ENCODE measurements around the gene CDC42EP4. TPM values are rescaled to one million over a fixed set of nuclear protein-coding genes. Genes with fewer than 3 reads are reported as not detected.

Gene CDC42EP4
- total RNA-seq, 4 donors from 2014 or later = 93.3 to 121 (median 117) TPM

DNA sequence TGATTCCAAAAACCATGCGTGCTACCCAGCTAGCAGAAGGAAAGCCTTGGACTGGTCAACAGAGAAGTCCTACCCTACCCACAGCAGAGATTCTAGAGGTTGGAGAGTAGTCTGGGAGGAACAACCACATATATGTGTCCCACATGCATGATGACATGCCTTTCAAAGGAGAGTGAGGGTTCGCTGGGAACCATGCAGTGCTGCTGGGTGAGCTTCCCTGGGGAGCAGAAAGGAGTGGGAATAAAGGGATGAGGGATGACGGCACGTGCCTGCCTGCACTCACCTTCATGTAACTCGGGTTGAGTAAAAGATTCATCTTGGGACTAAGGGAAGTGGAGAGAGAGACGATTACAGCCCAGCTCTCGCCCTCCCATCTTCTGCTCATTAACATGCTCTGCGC lies 59.9 kb downstream of the CDC42EP4 start:
- no peak for DNase-seq (ENCODE audit: low spot score in 2 of 2)
- H3K27ac ChIP-seq = no peak overlapping the region
- peaks cover 0 to 25% (median 0%) of the 10 kb centered on the region in 3 donors for H3K36me3 ChIP-seq
- WGBS, 2 donors = 72 to 75% methylated on average over 8 of the region's 8 CpGs
- no peak overlapping the region for H3K4me3 ChIP-seq
- no peaks in the 10 kb centered on the region for H3K9me3 ChIP-seq
- H3K27me3 ChIP-seq = no peaks in the 10 kb centered on the region
- peaks cover 0 to 10% (median 0%) of the 10 kb centered on the region in 4 donors for H3K4me1 ChIP-seq
- TF ChIP-seq EP300 (IDR thresholded peaks at IDR 0.05) (no peak), POLR2A (IDR thresholded peaks at IDR 0.05) (no peak)

DNA sequence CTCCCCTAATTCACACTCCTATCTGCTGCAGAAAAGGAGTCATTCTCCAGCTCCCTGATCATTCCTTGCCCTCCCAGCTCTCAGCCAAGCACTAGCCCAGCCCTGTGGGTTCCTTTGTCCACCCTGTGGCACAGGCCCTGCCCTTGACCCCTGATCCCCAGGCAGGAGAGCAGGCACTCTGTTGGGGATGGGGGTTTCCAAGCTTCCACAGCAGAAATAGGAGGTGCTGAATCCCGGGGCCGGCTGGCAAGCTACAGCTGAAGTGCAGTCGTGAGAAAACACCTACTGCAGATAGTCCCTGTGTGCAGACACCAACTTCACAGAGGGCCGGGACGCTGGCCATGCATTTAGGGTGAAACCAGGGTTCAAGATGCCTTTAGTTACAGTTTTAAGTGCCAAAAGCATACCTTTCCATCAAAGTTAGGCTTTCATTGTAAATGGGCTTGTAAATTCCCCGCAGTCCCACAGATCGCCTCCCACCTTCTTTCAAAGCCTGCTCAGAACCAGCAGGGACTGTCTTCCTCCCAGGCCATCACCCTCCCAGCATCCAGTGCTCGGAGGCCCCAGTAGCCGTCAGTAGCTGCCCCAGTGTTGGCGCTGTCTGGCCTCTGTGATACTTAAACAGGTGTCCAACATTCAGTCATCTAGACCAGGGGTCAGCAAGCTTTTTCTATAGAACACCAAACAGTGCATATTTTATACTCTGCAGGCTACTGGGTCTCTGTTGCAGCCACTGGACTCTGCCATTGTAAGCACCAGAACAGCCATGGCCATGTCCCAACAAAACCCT lies 60.8 kb downstream of the CDC42EP4 start:
- Histone ChIP-seq H3K4me3 (no peak overlapping the region), H3K4me1 (peaks cover 0 to 7% (median 0%) of the 10 kb centered on the region in 4 donors), H3K27ac (no peak overlapping the region), H3K27me3 (no peaks in the 10 kb centered on the region), H3K9me3 (no peaks in the 10 kb centered on the region), H3K36me3 (peaks cover 0 to 33% (median 0%) of the 10 kb centered on the region in 3 donors)
- DNase-seq (ENCODE audit: low spot score in 2 of 2) = no peak
- WGBS, 2 donors = 56 to 58% methylated on average over 10 of the region's 10 CpGs
- TF ChIP-seq EP300 (IDR thresholded peaks at IDR 0.05) = no peak
- no peak for TF ChIP-seq POLR2A (IDR thresholded peaks at IDR 0.05)
- TF ChIP-seq, protein P1, sequence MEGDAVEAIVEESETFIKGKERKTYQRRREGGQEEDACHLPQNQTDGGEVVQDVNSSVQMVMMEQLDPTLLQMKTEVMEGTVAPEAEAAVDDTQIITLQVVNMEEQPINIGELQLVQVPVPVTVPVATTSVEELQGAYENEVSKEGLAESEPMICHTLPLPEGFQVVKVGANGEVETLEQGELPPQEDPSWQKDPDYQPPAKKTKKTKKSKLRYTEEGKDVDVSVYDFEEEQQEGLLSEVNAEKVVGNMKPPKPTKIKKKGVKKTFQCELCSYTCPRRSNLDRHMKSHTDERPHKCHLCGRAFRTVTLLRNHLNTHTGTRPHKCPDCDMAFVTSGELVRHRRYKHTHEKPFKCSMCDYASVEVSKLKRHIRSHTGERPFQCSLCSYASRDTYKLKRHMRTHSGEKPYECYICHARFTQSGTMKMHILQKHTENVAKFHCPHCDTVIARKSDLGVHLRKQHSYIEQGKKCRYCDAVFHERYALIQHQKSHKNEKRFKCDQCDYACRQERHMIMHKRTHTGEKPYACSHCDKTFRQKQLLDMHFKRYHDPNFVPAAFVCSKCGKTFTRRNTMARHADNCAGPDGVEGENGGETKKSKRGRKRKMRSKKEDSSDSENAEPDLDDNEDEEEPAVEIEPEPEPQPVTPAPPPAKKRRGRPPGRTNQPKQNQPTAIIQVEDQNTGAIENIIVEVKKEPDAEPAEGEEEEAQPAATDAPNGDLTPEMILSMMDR (IDR thresholded peaks at IDR 0.05) = no peak

DNA sequence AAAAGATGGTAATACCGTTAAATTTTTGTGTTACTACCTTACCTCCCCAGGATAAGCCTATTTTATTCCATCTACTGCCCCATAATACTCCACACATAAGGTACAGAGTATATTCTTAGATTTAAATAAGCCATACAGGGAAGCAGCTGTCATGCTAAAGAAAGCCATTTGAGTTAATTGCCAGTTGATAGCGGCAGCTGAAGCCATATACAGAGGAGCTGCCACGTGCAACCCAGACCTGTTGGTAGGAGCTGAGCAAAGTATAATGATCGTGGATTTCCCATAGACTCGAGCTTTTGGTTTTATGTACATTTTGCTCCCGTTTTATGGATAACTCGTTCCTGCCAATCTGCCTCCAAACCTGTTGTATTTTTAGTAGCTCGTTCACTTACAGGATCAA lies 62.1 kb downstream of the CDC42EP4 start:
- Histone ChIP-seq H3K36me3 (peaks cover 0 to 46% (median 0%) of the 10 kb centered on the region in 3 donors), H3K4me3 (no peak overlapping the region), H3K4me1 (no peaks in the 10 kb centered on the region), H3K9me3 (no peaks in the 10 kb centered on the region), H3K27me3 (no peaks in the 10 kb centered on the region), H3K27ac (no peak overlapping the region)
- no peak for DNase-seq (ENCODE audit: low spot score in 2 of 2)
- WGBS, 2 donors = 76 to 84% methylated on average over 8 of the region's 8 CpGs
- TF ChIP-seq EP300 (IDR thresholded peaks at IDR 0.05) = no peak
- TF ChIP-seq, protein P1 (IDR thresholded peaks at IDR 0.05) = no peak
- no peak for TF ChIP-seq POLR2A (IDR thresholded peaks at IDR 0.05)

DNA sequence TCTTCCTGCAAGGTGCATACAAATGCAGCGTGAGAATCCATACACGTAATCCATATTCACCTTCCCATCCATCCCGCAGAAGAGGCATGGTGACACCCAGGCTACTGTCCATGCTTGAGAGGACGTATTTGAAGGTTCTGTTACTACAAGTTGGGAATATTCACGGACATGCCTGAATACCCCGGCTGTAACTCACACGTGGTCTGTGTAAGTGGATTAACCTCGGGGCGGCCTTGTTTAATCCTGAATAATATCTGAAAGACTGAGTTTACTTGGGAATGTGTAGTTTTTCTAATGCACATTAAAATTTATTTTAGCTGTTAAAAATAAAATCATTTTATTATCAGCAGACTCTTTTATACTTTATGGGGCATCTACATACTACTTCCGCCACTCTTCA lies 63.3 kb downstream of the CDC42EP4 start:
- TF ChIP-seq, protein P1 (IDR thresholded peaks at IDR 0.05) = no peak
- TF ChIP-seq EP300 (IDR thresholded peaks at IDR 0.05) = no peak
- TF ChIP-seq POLR2A (IDR thresholded peaks at IDR 0.05) = no peak
- no peaks in the 10 kb centered on the region for H3K4me1 ChIP-seq
- no peak overlapping the region for H3K4me3 ChIP-seq
- peaks cover 0 to 57% (median 0%) of the 10 kb centered on the region in 3 donors for H3K36me3 ChIP-seq
- no peaks in the 10 kb centered on the region for H3K27me3 ChIP-seq
- H3K27ac ChIP-seq = no peak overlapping the region
- H3K9me3 ChIP-seq = no peaks in the 10 kb centered on the region
- WGBS, 2 donors = 84 to 85% methylated on average over 10 of the region's 10 CpGs
- no peak for DNase-seq (ENCODE audit: low spot score in 2 of 2)

DNA sequence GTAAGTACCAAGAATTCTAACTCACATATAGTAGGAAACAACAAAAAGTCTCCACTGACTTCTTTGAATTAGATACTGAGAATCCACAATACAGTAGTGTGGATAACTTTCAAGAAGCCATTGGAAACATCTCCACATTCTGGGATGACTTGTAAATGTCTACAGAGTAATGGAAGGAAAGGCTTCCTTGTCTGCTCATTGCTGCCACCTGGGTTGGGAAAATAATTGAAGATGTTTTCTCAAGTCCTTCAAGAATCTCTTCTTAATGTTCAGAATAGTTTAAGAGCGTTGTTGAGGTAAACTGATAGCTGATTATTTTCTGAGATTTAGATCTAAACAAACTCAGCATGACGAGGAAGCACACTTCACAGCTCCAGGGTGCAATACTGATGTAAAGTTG lies 64.1 kb downstream of the CDC42EP4 start:
- 82 to 85% methylated on average over 2 of the region's 2 CpGs for WGBS, 2 donors
- H3K36me3 ChIP-seq = peaks cover 0 to 65% (median 0%) of the 10 kb centered on the region in 3 donors
- no peaks in the 10 kb centered on the region for H3K27me3 ChIP-seq
- H3K4me1 ChIP-seq = no peaks in the 10 kb centered on the region
- DNase-seq (ENCODE audit: low spot score in 2 of 2) = no peak
- no peak overlapping the region for H3K4me3 ChIP-seq
- H3K9me3 ChIP-seq = no peaks in the 10 kb centered on the region
- H3K27ac ChIP-seq = no peak overlapping the region
- no peak for TF ChIP-seq EP300 (IDR thresholded peaks at IDR 0.05)
- no peak for TF ChIP-seq POLR2A (IDR thresholded peaks at IDR 0.05)
- TF ChIP-seq, protein P1 (IDR thresholded peaks at IDR 0.05) = no peak

Data from tibial nerve (tissue), 4 donors.